PC-9 (cell line): ENCODE results near the gene NOXA1.

Experiments
- CTCF ChIP-seq: fragments of 200-600 bp; sonication (generic); conservative IDR thresholded peaks from 2 replicates; pipeline ENCODE4 v1.6.1; 2017; ENCODE audit warnings: mixed run types, antibody characterized with exemption, mild to moderate bottlenecking, moderate library complexity
- EZH2 ChIP-seq: fragments of 200-600 bp; sonication (generic); IDR thresholded peaks from 2 replicates; pipeline ENCODE4 v1.8.0; 2017; ENCODE audit warnings: antibody characterized with exemption, low read depth

GRCh38 chr9:137387114-137387890 lies 35.9 kb upstream of the NOXA1 start:
- TF ChIP-seq CTCF, result no peak
- TF ChIP-seq EZH2, result no peak
